ENCODE results near the gene ATP2A1.
A peak's percentile ranks its signal among the peaks of the same experiment; 100 is the strongest.

Gene ATP2A1

GRCh38 chr16:28869201-28869600, 9.1 kb upstream of the ATP2A1 start:
- peaks cover 12% of the 10 kb centered on the region for H3K4me1 ChIP-seq (ENCODE audit: insufficient read depth, low read length, poor library complexity, severe bottlenecking)
- H3K9me3 ChIP-seq (ENCODE audit: insufficient read depth, low read depth, low read length): no peaks in the 10 kb centered on the region
- H4K20me1 ChIP-seq (ENCODE audit: insufficient read depth, low read length, poor library complexity, severe bottlenecking): peaks cover 22% of the 10 kb centered on the region
- no peaks in the 10 kb centered on the region for H3K27me3 ChIP-seq (ENCODE audit: insufficient read depth, low read length, poor library complexity, severe bottlenecking)
- peaks cover 33% of the 10 kb centered on the region for H3K79me2 ChIP-seq (ENCODE audit: insufficient read depth, low read length)
- no peak overlapping the region for H3K4me3 ChIP-seq (ENCODE audit: low read length, poor library complexity, severe bottlenecking)
- TF ChIP-seq EZH2phosphoT487 (IDR thresholded peaks at IDR 0.05; ENCODE audit: borderline replicate concordance): no peak
- no peak for TF ChIP-seq CTCF (conservative IDR thresholded peaks at IDR 0.05; ENCODE audit: low read length)
- H3K9ac ChIP-seq (ENCODE audit: low read depth, low read length, poor library complexity, severe bottlenecking): no peak overlapping the region
- H3K9me2 ChIP-seq (replicated peaks; ENCODE audit: low read depth, low read length): no peaks in the 10 kb centered on the region
- H2AFZ ChIP-seq (ENCODE audit: low read length): no peak overlapping the region
- no peaks in the 10 kb centered on the region for H3F3A ChIP-seq (ENCODE audit: low read depth)
- H3K4me2 ChIP-seq (ENCODE audit: low read depth, low read length, poor library complexity, severe bottlenecking): no peak overlapping the region
- peaks cover 41% of the 10 kb centered on the region; the same call in 1 of the 2 replicates for H3K36me3 ChIP-seq (ENCODE audit: insufficient read depth, low read length)

- H3K9me2 ChIP-seq (replicated peaks; ENCODE audit: low read depth, low read length): no peaks in the 10 kb centered on the region
- TF ChIP-seq CTCF (conservative IDR thresholded peaks at IDR 0.05; ENCODE audit: low read length) (no peak), EZH2phosphoT487 (IDR thresholded peaks at IDR 0.05; ENCODE audit: borderline replicate concordance) (no peak)
- no peak overlapping the region for H3K9ac ChIP-seq (ENCODE audit: low read depth, low read length, poor library complexity, severe bottlenecking)
- no peak overlapping the region for H3K4me3 ChIP-seq (ENCODE audit: low read length, poor library complexity, severe bottlenecking)
- no peak overlapping the region for H3K4me2 ChIP-seq (ENCODE audit: low read depth, low read length, poor library complexity, severe bottlenecking)
- H3K36me3 ChIP-seq (ENCODE audit: insufficient read depth, low read length): peaks cover 32% of the 10 kb centered on the region; the same call in 1 of the 2 replicates
- no peaks in the 10 kb centered on the region for H3K4me1 ChIP-seq (ENCODE audit: insufficient read depth, low read length, poor library complexity, severe bottlenecking)
- no peaks in the 10 kb centered on the region for H3K9me3 ChIP-seq (ENCODE audit: insufficient read depth, low read depth, low read length)
- no peaks in the 10 kb centered on the region; the same call in 1 of the 2 replicates for H3F3A ChIP-seq (ENCODE audit: low read depth)
- no peak overlapping the region for H2AFZ ChIP-seq (ENCODE audit: low read length)
- no peaks in the 10 kb centered on the region for H3K79me2 ChIP-seq (ENCODE audit: insufficient read depth, low read length)
- peaks cover 8% of the 10 kb centered on the region for H4K20me1 ChIP-seq (ENCODE audit: insufficient read depth, low read length, poor library complexity, severe bottlenecking)
- H3K27me3 ChIP-seq (ENCODE audit: insufficient read depth, low read length, poor library complexity, severe bottlenecking): no peaks in the 10 kb centered on the region
Observed at GRCh38 chr16:28872952-28873351, 5.3 kb upstream of the ATP2A1 start.

- Histone ChIP-seq H3K36me3 (ENCODE audit: insufficient read depth, low read length) (peaks cover 31% of the 10 kb centered on the region; the same call in 1 of the 2 replicates), H3K79me2 (ENCODE audit: insufficient read depth, low read length) (peaks cover 6% of the 10 kb centered on the region), H3K4me3 (ENCODE audit: low read length, poor library complexity, severe bottlenecking) (no peak overlapping the region), H3F3A (ENCODE audit: low read depth) (no peaks in the 10 kb centered on the region; the same call in 1 of the 2 replicates), H3K4me2 (ENCODE audit: low read depth, low read length, poor library complexity, severe bottlenecking) (no peak overlapping the region), H3K27me3 (ENCODE audit: insufficient read depth, low read length, poor library complexity, severe bottlenecking) (no peaks in the 10 kb centered on the region), H3K9me3 (ENCODE audit: insufficient read depth, low read depth, low read length) (no peaks in the 10 kb centered on the region), H4K20me1 (ENCODE audit: insufficient read depth, low read length, poor library complexity, severe bottlenecking) (peaks cover 8% of the 10 kb centered on the region), H3K9ac (ENCODE audit: low read depth, low read length, poor library complexity, severe bottlenecking) (no peak overlapping the region), H3K9me2 (replicated peaks; ENCODE audit: low read depth, low read length) (no peaks in the 10 kb centered on the region), H3K4me1 (ENCODE audit: insufficient read depth, low read length, poor library complexity, severe bottlenecking) (peaks cover 1% of the 10 kb centered on the region), H2AFZ (ENCODE audit: low read length) (no peak overlapping the region)
- no peak for TF ChIP-seq EZH2phosphoT487 (IDR thresholded peaks at IDR 0.05; ENCODE audit: borderline replicate concordance)
- peak; percentile 70 for TF ChIP-seq CTCF (conservative IDR thresholded peaks at IDR 0.05; ENCODE audit: low read length)
Observed at GRCh38 chr16:28873543-28874201, 4.6 kb upstream of the ATP2A1 start.

Measured in Loucy (cell line).